Measurements from ENCODE around the gene TRMT61B.

TRMT61B gene

DNA sequence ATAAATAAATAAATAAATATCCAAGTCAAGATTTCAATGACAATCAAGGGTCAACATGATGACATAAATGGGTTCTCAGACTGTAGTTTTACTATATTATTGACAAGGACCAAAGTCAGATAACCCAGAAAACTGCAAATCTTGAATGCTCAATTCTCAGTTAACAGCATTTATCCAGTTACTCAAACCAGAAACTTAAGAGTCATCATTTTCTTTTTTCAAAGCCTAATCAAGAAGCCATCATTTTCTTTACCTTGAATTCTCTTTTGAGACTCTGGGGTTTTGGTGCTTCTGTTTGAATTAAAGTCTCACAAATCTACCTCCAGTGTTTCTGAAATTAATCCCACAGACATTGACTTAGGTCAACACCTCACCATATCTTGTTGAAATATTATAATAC is 14.1 kb downstream of the TRMT61B start:
- DNase-seq (ENCODE audit: low read depth in 3 of 3) = no peak

DNA sequence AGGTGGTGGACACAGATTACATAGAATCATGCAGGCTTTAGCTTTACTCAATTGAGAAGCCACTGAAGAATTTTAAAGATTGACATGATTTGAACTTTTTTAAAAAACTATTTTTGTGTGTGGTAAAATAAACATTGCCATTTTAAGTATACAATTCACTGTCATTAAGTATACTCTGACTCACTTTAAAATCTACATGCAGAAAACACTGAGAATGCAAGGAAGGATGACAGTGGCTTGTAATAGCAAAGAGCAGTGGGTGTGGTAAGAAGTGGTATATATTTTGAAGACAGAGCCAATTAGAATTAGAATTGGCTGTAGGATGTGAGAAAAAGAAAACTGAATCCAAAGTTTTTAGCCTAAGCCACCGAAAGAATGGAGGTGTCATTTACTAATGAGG is 14.9 kb downstream of the TRMT61B start:
- DNase-seq (ENCODE audit: low read depth in 3 of 3) = no peak

DNA sequence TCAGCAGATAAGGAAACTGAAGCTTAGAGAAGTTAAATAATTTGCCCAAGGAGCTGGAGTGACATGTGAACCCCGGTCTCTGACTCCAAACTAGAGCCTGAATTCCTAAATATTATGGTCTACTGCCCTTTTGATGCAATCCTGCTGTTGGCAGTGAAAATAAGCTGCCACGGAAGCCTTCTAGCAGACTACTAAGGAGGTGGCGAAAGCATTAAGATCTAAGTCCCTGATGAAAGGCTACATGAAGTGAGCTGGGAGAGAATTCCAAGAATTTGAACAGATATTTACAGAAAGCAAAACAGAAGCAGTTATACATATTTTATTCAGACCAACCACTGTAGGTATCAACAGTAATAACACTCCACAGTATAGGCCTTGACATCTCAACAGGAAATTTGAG is 28.1 kb downstream of the TRMT61B start:
- DNase-seq (ENCODE audit: low read depth in 3 of 3) = no peak

DNA sequence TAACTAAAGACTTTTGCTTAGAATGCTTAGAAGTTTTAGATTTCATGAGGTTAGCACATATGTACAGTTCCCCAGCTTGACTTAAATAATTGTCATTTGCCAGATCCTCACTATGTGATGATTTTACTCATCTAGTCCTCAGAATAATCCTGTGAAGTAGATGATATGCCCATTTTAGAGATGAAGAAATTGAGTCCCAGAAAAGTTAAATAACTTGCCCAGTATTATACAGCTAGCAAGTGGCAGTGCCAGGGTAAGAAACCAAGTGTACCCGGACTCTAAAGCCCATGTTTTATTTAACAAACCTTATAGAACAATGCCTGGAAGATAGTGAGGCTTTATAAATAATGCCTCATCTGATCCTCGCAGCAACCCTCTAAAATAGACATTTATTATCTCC is 31.1 kb downstream of the TRMT61B start:
- DNase-seq (ENCODE audit: low read depth in 3 of 3) = no peak

DNA sequence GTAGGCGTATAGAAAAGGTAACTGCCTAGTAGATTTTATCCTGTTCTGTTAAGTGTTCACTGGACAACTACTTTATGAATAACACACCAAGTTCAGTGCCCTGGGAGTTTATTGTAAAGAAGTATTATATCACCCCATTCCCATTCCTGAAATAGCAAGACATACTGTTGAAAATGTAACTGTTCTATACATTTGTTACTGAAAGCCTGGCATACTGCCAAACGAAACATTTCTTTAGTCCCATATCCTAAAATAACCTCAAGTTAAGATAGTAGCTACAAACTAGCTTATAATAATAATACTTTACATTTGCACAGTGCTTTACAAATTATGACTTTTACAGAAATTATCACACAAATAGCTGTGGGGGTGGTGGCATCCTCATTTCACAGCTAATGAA is 34.3 kb downstream of the TRMT61B start:
- DNase-seq (ENCODE audit: low read depth in 3 of 3) = no peak

DNA sequence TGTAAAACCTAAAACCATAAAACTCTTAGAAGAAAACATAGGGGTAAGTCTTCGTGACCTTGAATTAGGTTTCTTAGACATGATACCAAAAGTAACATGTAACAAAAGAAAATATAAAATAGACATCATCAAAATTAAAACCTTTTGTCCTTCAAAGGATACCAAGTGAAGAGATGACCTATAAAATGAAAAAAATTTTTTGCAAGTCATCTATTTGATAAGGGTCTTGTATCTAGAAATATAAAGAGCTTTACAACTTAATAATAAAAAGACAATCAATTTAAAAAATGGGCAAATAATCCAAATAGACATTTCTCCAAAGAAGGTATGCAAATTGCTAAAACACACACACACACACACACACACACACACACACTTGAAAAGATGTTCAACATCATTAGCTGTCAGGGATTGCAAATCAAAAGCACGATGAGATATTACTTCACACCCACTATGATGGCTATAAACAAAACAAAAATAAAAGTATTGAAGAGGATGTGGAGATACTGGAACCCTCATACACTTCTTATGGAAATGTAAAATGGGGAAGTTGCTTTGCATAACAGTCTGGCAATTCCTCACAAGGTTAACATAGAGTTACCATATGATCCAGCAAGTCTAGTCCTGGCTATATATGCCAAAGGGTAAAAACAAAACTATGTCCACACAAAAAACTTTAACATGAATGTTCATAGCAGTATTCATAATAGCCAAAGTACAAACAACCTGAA is 36.2 kb downstream of the TRMT61B start:
- no peak for DNase-seq (ENCODE audit: low read depth in 3 of 3)

DNA sequence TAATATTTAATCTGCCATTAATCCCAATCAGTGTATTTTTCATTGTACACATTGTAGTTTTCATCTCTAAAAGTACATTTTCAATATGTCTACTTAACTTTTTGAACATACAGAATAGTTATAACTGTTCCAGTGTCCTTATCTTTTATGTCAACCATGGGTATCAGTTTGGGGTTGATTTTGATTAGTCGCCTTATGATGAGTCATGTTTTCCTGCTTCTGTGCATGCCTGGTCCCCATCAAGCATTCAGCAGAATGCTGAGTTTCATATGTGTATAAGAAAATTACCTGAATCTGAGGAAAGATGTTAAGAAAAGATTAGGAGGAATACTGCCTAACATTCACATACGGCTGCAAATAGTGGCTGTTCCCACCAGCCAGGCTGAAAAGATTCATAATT is 41.7 kb downstream of the TRMT61B start:
- no peak for DNase-seq (ENCODE audit: low read depth in 3 of 3)

DNA sequence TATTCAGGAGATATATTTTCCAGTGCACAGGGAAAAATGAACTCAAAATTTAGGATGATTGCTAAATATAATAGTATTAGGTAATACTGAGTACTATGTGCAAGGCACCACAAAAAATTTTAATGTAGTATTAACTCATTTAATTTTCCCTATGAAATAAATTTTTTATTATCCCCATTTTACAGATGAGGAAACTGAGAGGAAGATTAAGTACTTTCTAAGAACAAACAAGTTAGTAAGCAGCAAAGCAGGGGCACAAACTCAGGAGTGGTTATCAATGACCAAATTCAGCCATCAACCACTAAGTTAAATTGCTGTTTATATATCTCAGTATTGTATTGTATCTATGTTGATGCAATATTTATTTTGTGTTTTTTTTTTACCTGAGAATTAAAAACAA is 45.2 kb downstream of the TRMT61B start:
- no peak for DNase-seq (ENCODE audit: low read depth in 3 of 3)

DNA sequence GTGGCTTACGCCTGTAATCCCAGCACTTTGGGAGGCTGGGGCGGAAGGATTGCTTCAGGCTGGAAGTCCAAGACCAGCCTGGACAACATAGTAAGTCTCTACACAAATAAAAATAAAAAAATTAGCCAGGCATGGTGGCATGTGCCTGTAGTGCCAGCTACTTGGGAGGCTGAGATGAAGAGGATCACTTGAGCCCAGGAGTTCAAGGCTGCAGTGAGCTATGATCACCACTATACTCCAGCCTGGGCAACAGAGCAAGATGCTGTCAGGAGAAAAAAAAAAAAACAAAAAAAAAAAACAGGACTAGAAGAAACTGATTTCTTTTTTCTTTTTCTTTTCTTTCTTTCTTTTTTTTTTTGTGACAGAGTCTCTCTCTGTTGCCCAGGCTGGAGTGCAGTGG is 45.9 kb downstream of the TRMT61B start:
- no peak for DNase-seq (ENCODE audit: low read depth in 3 of 3)

DNA sequence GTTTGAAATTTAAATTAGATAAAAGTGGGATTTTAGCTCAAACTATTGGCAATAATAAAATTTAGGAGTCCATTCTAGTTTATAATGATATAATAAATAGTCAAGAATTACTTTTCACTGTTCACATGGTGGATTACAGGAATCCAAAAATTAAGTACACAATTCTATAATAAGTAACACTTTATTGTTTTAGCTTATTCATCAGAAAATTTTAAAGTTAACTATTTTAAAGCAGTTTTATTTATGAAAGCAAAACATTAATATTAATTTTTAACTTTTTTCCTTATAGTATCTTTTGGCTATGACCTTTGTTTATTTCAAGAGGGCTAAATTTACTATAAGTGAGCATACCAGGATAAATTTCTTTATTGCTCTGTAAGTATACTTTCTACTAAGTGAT is 48.1 kb downstream of the TRMT61B start:
- DNase-seq (ENCODE audit: low read depth in 3 of 3) = no peak

DNA sequence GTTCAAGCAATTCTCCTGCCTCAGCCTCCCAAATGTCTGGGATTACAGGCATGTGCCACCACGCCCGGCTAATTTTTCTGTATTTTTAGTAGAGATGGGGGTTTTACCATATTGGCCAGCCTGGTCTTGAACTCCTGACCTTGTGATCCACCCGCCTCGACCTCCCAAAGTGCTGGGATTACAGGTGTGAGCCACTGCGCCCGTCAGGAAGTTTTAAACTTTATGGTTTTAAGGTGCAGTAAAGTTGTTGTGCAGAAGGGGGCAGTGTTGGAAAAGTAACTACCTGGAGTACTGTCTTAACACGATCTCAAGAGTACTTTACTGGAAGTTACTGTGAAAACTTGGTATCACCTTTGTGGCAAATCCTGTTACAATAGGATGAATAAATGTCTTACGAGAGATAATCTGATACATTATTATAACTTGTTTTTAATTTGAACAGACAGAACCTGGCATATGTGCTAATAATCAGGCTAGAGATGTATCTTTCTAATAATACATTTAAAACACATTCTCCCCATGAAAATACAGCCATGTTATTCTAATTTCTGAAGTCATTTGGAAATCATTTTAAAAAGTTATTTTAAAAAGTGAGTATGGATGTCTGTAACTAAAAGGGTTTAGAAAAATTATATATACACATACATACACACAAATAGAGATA is 48.7 kb downstream of the TRMT61B start:
- DNase-seq (ENCODE audit: low read depth in 3 of 3) = peak in 2 of 3 experiments; percentile 18 to 50

DNA sequence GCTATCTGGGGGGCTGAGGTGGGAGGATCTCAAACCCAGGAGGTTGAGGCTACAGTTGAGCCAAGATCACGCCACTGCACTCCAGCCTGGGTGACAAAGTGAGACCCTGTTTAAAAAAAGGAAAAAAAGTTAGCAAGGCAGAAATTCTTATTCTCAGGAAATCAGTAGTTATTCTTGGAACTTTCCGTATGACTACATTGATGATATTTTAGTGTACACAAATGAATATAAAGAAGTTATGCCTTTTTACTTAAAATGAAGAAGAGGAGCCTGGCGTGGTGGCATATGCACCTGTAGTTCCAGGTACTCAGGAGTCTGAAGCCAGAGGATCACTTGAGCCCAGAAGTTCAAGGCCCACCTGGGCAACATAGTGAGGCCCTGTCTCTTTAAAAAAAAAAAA is 52.1 kb downstream of the TRMT61B start:
- DNase-seq (ENCODE audit: low read depth in 3 of 3) = no peak

DNA sequence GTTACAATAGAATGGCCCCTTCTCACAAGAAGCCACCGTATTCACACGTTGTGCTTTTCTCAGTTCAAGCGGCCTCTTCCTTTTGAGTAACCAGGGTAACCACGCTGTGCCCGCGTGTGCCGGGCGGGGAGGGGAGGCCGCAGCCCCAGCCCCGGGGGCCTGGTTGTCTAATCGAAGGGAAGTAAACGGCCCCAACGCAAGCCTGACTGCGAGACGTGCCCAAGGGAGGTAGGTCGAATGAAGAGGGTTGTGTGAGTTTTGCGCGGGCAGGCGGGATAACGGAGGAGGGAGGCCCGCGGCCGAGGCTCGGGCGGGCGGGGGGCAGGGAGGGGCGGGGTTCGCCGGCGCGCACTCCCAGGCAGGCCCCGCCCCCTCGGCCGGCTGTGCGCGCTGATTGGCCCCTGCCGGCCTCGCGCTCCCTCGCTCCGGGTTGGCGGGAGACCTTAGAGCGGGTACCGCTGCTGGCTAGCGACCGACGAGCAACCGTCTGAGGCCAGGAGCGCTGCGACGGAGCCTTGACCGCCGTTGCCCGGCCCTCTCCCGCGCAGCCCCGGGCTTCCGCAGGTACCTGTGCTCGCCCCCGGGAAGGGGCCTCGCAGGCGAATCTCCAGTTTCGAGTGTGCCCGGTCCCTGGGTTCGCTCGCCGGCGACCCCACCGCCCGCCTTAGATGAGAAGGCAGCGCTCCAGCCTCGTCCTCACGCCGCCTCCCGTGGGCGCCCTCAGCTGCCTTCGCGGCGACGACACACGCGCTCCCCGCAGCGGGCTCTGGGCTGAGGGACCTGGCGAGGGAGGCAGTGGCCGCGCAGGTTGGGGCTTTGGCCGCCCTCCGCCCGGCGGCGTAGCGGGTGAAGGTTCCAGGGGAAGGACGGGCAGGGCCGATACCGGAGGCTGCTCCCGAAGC is 59.5 kb downstream of the TRMT61B start, which contains the start of gene SPDYA:
TSS of gene SPDYA (plus strand) at position 451 of the 902 bp plus-strand sequence. CDS start 5,181 bp downstream, outside the sequence.
- peak; percentile 66 to 70 (median 69) for DNase-seq (ENCODE audit: low read depth in 3 of 3)

DNA sequence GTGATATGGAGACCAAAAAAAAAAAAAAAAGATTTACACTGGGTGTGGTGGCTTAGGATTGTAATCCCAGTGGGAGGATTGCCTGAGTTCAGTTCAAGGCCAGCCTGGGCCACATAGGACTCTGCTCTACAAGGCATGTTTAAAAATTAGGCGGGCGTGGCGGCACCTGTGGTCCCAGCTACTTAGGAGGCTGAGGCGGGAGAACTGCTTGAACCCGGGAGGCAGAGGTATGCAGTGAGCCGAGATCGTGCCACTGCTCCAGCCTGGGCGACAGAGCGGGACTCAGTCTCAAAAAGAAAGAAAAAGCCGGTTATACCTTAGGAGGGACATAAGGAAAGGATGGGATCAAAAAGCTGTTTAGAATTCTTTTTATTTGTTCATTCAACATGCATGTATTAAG is 60.2 kb downstream of the TRMT61B start:
- peak in 1 of 3 experiments; percentile 2 for DNase-seq (ENCODE audit: low read depth in 3 of 3)

DNA sequence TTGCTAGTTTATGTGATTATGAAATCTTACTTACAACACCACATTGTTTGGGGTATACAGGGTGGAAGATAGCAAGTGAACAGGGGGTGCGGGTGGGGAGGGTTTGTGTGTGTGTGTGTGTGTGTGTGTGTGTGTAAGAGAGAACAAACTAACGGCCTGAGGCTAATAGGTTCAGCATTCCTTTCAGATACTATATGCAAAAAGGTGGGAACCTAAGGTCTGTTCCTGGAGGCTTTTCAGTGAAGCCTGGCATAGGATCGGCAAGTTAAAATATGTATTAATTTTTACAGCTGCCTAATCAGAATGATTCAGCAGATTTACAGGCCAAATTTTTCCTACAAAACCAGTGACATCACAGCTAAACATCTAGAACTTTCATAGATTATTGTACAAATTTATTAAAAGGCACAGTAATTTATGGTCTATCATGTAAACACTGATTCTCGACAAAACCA is 67.1 kb downstream of the TRMT61B start:
- no peak for DNase-seq (ENCODE audit: low read depth in 3 of 3)

DNA sequence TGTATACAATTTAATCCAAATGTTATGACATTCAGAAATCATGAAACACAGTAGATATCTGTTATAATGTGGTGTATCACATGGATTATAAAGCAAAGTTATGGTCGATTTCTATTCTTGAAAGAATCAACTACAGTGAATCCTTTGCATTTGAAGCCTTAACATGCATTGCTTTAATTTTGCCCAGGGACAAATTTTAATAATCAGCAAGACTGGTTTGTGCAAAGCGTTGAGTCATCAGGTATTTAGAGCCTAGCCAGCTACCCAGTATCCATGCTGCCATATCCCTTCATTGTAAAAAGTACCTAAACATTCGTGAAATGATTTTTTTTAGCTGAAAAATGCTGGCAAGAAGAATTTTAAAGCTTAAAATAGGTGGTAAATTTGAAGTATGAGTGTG is 68.4 kb downstream of the TRMT61B start:
- no peak for DNase-seq (ENCODE audit: low read depth in 3 of 3)
